ENCODE data around the gene NHSL2. TPM values are rescaled to one million over a fixed set of nuclear protein-coding genes. Genes with fewer than 3 reads are reported as not detected.

NHSL2 gene
- total RNA-seq, 1 donor from 2014 or later = not detected

- Histone ChIP-seq H3K27me3 (ENCODE audit: control insufficient read depth, insufficient read depth, low read length) (no peaks in the 10 kb centered on the region), H3K4me3 (ENCODE audit: low read depth, low read length) (no peak overlapping the region), H3K36me3 (ENCODE audit: control insufficient read depth, insufficient read depth, low read length) (no peaks in the 10 kb centered on the region)
- no peak for TF ChIP-seq CTCF (IDR thresholded peaks at IDR 0.05; ENCODE audit: insufficient read depth, low read length, severe bottlenecking)
- no peak for FAIRE-seq
- no peak for DNase-seq (ENCODE audit: low read depth)
These were observed 228.9 kb downstream of the NHSL2 start for GRCh38 chrX:72139538-72139937.

- no peaks in the 10 kb centered on the region for H3K27me3 ChIP-seq (ENCODE audit: control insufficient read depth, insufficient read depth, low read length)
- H3K4me3 ChIP-seq (ENCODE audit: low read depth, low read length) = no peak overlapping the region
- DNase-seq (ENCODE audit: low read depth) (peak; percentile 15), FAIRE-seq (no peak)
- no peaks in the 10 kb centered on the region for H3K36me3 ChIP-seq (ENCODE audit: control insufficient read depth, insufficient read depth, low read length)
- no peak for TF ChIP-seq CTCF (IDR thresholded peaks at IDR 0.05; ENCODE audit: insufficient read depth, low read length, severe bottlenecking)
These were observed 230.8 kb downstream of the NHSL2 start for GRCh38 chrX:72141372-72142004.

GRCh38 chrX:72142094-72142793, 231.6 kb downstream of the NHSL2 start:
- no peaks in the 10 kb centered on the region for H3K27me3 ChIP-seq (ENCODE audit: control insufficient read depth, insufficient read depth, low read length)
- no peak for DNase-seq (ENCODE audit: low read depth)
- FAIRE-seq = no peak
- no peak for TF ChIP-seq CTCF (IDR thresholded peaks at IDR 0.05; ENCODE audit: insufficient read depth, low read length, severe bottlenecking)
- H3K36me3 ChIP-seq (ENCODE audit: control insufficient read depth, insufficient read depth, low read length) = no peaks in the 10 kb centered on the region
- no peak overlapping the region for H3K4me3 ChIP-seq (ENCODE audit: low read depth, low read length)

- no peak for TF ChIP-seq CTCF (IDR thresholded peaks at IDR 0.05; ENCODE audit: insufficient read depth, low read length, severe bottlenecking)
- Histone ChIP-seq H3K27me3 (ENCODE audit: control insufficient read depth, insufficient read depth, low read length) (no peaks in the 10 kb centered on the region), H3K4me3 (ENCODE audit: low read depth, low read length) (no peak overlapping the region), H3K36me3 (ENCODE audit: control insufficient read depth, insufficient read depth, low read length) (no peaks in the 10 kb centered on the region)
- DNase-seq (ENCODE audit: low read depth) (no peak), FAIRE-seq (no peak)
These were observed 232.4 kb downstream of the NHSL2 start for GRCh38 chrX:72142794-72143608.

- H3K27me3 ChIP-seq (ENCODE audit: control insufficient read depth, insufficient read depth, low read length) = no peaks in the 10 kb centered on the region
- no peaks in the 10 kb centered on the region for H3K36me3 ChIP-seq (ENCODE audit: control insufficient read depth, insufficient read depth, low read length)
- DNase-seq (ENCODE audit: low read depth) (no peak), FAIRE-seq (no peak)
- H3K4me3 ChIP-seq (ENCODE audit: low read depth, low read length) = no peak overlapping the region
- TF ChIP-seq CTCF (IDR thresholded peaks at IDR 0.05; ENCODE audit: insufficient read depth, low read length, severe bottlenecking) = no peak
These were observed 232.9 kb downstream of the NHSL2 start for GRCh38 chrX:72143609-72143907.
